Thyroid gland (tissue), 4 donors: ENCODE data around the gene C1R.

ENCODE experiments used
- CTCF ChIP-seq, 6 experiments: fragments of 200-600 bp in 3 of 6; fragments of 450-650 bp in 3 of 6; sonication (generic) in 3 of 6; IDR thresholded peaks; one replicate each; pipeline ENCODE4 v1.5.1; 2016 to 2019; ENCODE audit warnings: antibody characterized with exemption in 6 of 6, mild to moderate bottlenecking in 2 of 6, inconsistent platforms in 1 of 6, moderate library complexity in 1 of 6
- POLR2A ChIP-seq, 2 donors: fragments of 450-650 bp; IDR thresholded peaks; one replicate each; pipeline ENCODE4 v1.6.1; 2017; ENCODE audit warnings: antibody characterized with exemption in 2 of 2, mild to moderate bottlenecking in 2 of 2, moderate library complexity in 1 of 2

GRCh38 chr12:7054925-7055324, 37.3 kb downstream of the C1R start:
- TF ChIP-seq CTCF (IDR thresholded peaks at IDR 0.05): no peak
- no peak for TF ChIP-seq POLR2A (IDR thresholded peaks at IDR 0.05)
